HEK293T (cell line): ENCODE results near the gene SLC25A21.
A peak's percentile ranks its signal among the peaks of the same experiment; 100 is the strongest.

ENCODE experiments used
- ELF4 ChIP-seq: fragments of 450-650 bp; IDR thresholded peaks from 2 replicates; pipeline ENCODE4 v1.6.1; 2017; ENCODE audit warnings: antibody characterized with exemption
- FOXA1 ChIP-seq: fragments of 450-650 bp; IDR thresholded peaks from 2 replicates; pipeline ENCODE4 v1.6.1; 2016; ENCODE audit warnings: mild to moderate bottlenecking
- FOXK2 ChIP-seq: fragments of 450-650 bp; IDR thresholded peaks from 2 replicates; pipeline ENCODE4 v1.6.1; 2016; ENCODE audit warnings: mild to moderate bottlenecking
- FOXM1 ChIP-seq: fragments of 450-650 bp; IDR thresholded peaks from 2 replicates; pipeline ENCODE4 v1.6.1; 2017; ENCODE audit warnings: mild to moderate bottlenecking, borderline replicate concordance
- HDGF ChIP-seq: fragments of 450-650 bp; IDR thresholded peaks from 2 replicates; pipeline ENCODE4 v1.6.1; 2017; ENCODE audit warnings: antibody characterized with exemption, borderline replicate concordance
- L3MBTL2 ChIP-seq: fragments of 450-650 bp; conservative IDR thresholded peaks from 2 replicates; pipeline ENCODE4 v1.6.1; 2016; ENCODE audit warnings: mild to moderate bottlenecking
- LEF1 ChIP-seq: fragments of 450-650 bp; IDR thresholded peaks from 2 replicates; pipeline ENCODE4 v1.6.1; 2017; ENCODE audit warnings: mild to moderate bottlenecking, borderline replicate concordance
- NFRKB ChIP-seq: fragments of 450-650 bp; IDR thresholded peaks from 2 replicates; pipeline ENCODE4 v1.6.1; 2016; ENCODE audit warnings: mild to moderate bottlenecking, moderate library complexity
- SP1 ChIP-seq: fragments of 450-650 bp; IDR thresholded peaks from 2 replicates; pipeline ENCODE4 v1.6.1; 2017
- TARDBP ChIP-seq: fragments of 450-650 bp; IDR thresholded peaks from 2 replicates; pipeline ENCODE4 v1.6.1; 2016
- ZNF384 ChIP-seq: fragments of 450-650 bp; IDR thresholded peaks from 2 replicates; pipeline ENCODE4 v1.6.1; 2016
- TF ChIP-seq, protein P1 (sequence below): fragments of 450-650 bp; IDR thresholded peaks from 2 replicates; pipeline ENCODE4 v1.6.1; 2016

DNA sequence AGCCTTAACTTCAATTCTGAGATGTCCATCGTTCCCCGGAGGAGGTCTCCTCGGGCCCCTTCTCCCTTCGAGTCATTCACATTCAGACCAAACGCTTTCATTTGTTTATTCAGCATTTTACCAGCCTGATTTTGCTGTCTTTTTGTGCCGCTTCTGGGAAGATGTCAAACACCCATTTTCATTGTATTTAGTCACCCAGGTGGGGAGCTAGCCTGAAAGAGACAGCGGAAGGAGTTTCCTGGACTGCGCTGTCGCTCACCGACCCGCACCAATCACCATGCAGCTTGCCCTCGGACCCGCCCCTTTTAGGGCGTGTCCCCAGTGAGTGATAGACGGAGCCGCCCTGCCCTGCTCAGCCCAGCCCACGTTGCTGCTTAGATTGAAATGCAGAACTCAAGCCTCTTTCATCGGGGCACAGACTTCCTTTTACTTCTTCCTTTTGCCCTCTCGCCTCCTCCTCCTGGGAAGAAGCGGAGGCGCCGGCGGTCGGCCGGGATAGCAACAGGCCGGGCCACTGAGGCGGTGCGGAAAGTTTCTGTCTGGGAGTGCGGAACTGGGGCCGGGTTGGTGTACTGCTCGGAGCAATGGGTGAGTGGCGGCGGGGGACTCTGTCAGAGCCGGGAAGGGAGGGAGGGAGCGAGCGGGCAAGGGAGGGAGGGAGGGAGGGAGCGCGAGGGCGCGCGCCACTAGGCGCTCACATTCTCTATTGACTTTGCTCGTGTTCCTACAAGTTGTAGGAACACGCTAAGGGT lies 510.7 kb downstream of the SLC25A21 start, which contains the start of gene PAX9:
- TF ChIP-seq ELF4 (no peak), TARDBP (no peak), SP1 (no peak), FOXM1 (no peak), HDGF (no peak), LEF1 (no peak), NFRKB (no peak), FOXK2 (no peak), ZNF384 (no peak), L3MBTL2 (no peak), FOXA1 (no peak)
- TF ChIP-seq, protein P1, sequence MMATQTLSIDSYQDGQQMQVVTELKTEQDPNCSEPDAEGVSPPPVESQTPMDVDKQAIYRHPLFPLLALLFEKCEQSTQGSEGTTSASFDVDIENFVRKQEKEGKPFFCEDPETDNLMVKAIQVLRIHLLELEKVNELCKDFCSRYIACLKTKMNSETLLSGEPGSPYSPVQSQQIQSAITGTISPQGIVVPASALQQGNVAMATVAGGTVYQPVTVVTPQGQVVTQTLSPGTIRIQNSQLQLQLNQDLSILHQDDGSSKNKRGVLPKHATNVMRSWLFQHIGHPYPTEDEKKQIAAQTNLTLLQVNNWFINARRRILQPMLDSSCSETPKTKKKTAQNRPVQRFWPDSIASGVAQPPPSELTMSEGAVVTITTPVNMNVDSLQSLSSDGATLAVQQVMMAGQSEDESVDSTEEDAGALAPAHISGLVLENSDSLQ = peak; percentile 99
